B cell (primary cell): ENCODE results near the gene TENM4. TPM values are rescaled to one million over a fixed set of nuclear protein-coding genes. Genes with fewer than 3 reads are reported as not detected.

ENCODE experiments used
- ATAC-seq: fragments of 200-7000 bp; cut with Tn5 transposase; one replicate; pipeline ENCODE4 v1.10.0; 2021; ENCODE audit warnings: low read depth, mild to moderate bottlenecking, moderate number of reproducible peaks, moderate library complexity
- CTCF ChIA-PET: fragments of 350-600 bp; sonication (Branson Sonifier 250); formaldehyde crosslinking; loops from one replicate; lab custom pipeline; 2021; ENCODE audit warnings: antibody characterized with exemption, inconsistent platforms; lab: Charles Lee
- POLR2A ChIA-PET: fragments of 350-600 bp; sonication (Branson Sonifier 250); formaldehyde crosslinking; loops from one replicate; lab custom pipeline; 2021; ENCODE audit warnings: antibody characterized with exemption; lab: Charles Lee
- DNase-seq: peaks from one replicate; pipeline ENCODE4 v3.0.0; 2013
- H2AFZ ChIP-seq: 2 replicates; pipeline ENCODE4 v1.6.1; 2012; ENCODE audit warnings: mild to moderate bottlenecking, low read depth, low read length; ENCODE audit not compliant: insufficient read depth, poor library complexity, severe bottlenecking
- H3K27ac ChIP-seq, 2 donors: 1 replicate in 1 of 2; 2 replicates in 1 of 2; pipeline ENCODE4 v1.5.1; 2012 to 2013; ENCODE audit warnings: low read length in 2 of 2, mild to moderate bottlenecking in 2 of 2, moderate library complexity in 1 of 2
- H3K27me3 ChIP-seq, 4 experiments: fragments of 200-600 bp in 1 of 4; sonication (generic) in 1 of 4; replicated peaks in 1 of 4; 1 replicate in 2 of 4; 2 replicates in 2 of 4; pipeline versions ENCODE4 v1.6.1 to v1.7.0; 2013 to 2016; ENCODE audit warnings: low read length in 3 of 4, mild to moderate bottlenecking in 2 of 4, mixed read lengths in 1 of 4, moderate library complexity in 1 of 4; ENCODE audit not compliant: insufficient read depth in 4 of 4, control insufficient read depth in 3 of 4; ENCODE audit errors: control extremely low read depth in 1 of 4
- H3K36me3 ChIP-seq, 2 experiments: replicated peaks in 1 of 2; 1 replicate in 1 of 2; 2 replicates in 1 of 2; pipeline versions ENCODE4 v1.6.1 to v1.7.1; 2013; ENCODE audit warnings: low read length in 1 of 2; ENCODE audit not compliant: insufficient read depth in 2 of 2, control insufficient read depth in 1 of 2; ENCODE audit errors: control extremely low read depth in 1 of 2, extremely low read depth in 1 of 2
- H3K4me1 ChIP-seq, 2 donors: fragments of 200-600 bp in 1 of 2; sonication (generic) in 1 of 2; 1 replicate in 1 of 2; 2 replicates in 1 of 2; pipeline versions ENCODE4 v1.5.1 to v1.6.1; 2013 to 2017; ENCODE audit warnings: low read length in 2 of 2; ENCODE audit not compliant: control insufficient read depth in 2 of 2, insufficient read depth in 2 of 2
- H3K4me2 ChIP-seq: replicated peaks from 2 replicates; pipeline ENCODE3; 2012; ENCODE audit warnings: mild to moderate bottlenecking, low read depth, low read length; ENCODE audit not compliant: poor library complexity, severe bottlenecking
- H3K4me3 ChIP-seq, 5 experiments: fragments of 200-600 bp in 1 of 5; sonication (generic) in 1 of 5; 1 replicate in 3 of 5; 2 replicates in 2 of 5; pipeline versions ENCODE4 v1.5.1 to v1.7.0; 2011 to 2016; ENCODE audit warnings: low read length in 4 of 5, mild to moderate bottlenecking in 4 of 5, low read depth in 2 of 5, control low read depth in 1 of 5, moderate library complexity in 1 of 5; ENCODE audit not compliant: insufficient read depth in 1 of 5; ENCODE audit errors: control extremely low read depth in 1 of 5, extremely low read depth in 1 of 5
- H3K79me2 ChIP-seq: fragments of 200-600 bp; sonication (generic); one replicate; pipeline ENCODE4 v1.6.0; 2016; ENCODE audit warnings: low read length; ENCODE audit not compliant: control insufficient read depth, insufficient read depth
- H3K9ac ChIP-seq: fragments of 200-600 bp; sonication (generic); 2 replicates; pipeline ENCODE4 v1.6.1; 2017; ENCODE audit warnings: mild to moderate bottlenecking, low read length, moderate library complexity
- H3K9me3 ChIP-seq, 3 donors: one replicate each; pipeline versions ENCODE4 v1.6.1 to v1.7.1; 2013; ENCODE audit warnings: low read length in 2 of 3; ENCODE audit not compliant: control insufficient read depth in 2 of 3, insufficient read depth in 1 of 3; ENCODE audit errors: control extremely low read depth in 1 of 3
- H4K20me1 ChIP-seq: 2 replicates; pipeline ENCODE4 v1.6.0; 2012; ENCODE audit warnings: mild to moderate bottlenecking, low read length; ENCODE audit not compliant: insufficient read depth, control insufficient read depth, poor library complexity, severe bottlenecking
- H3K27ac Mint-ChIP-seq: one replicate; pipeline ENCODE4 v1.8.0; 2021; ENCODE audit warnings: mixed read lengths
- H3K27me3 Mint-ChIP-seq: one replicate; pipeline ENCODE4 v1.8.0; 2021; ENCODE audit warnings: mixed read lengths
- H3K4me1 Mint-ChIP-seq: one replicate; pipeline ENCODE4 v1.8.0; 2021; ENCODE audit warnings: mixed read lengths
- H3K4me3 Mint-ChIP-seq: one replicate; pipeline ENCODE4 v1.8.0; 2021; ENCODE audit warnings: mixed read lengths
- H3K9me3 Mint-ChIP-seq: one replicate; pipeline ENCODE4 v1.8.0; 2022; ENCODE audit warnings: mixed read lengths; ENCODE audit not compliant: insufficient read depth
- EZH2 ChIP-seq: IDR thresholded peaks from 2 replicates; pipeline ENCODE4 v1.6.1; 2012; ENCODE audit warnings: borderline replicate concordance, low read depth, mild to moderate bottlenecking, moderate library complexity, low read length; ENCODE audit not compliant: insufficient read depth, poor library complexity, severe bottlenecking
- WGBS: methylation state at CpG from one replicate; pipeline ENCODE4 v1.1.5; 2013; ENCODE audit warnings: missing lambda C conversion rate; ENCODE audit not compliant: insufficient coverage; 5-methylcytosine and 5-hydroxymethylcytosine counted together
- intact Hi-C: fragments of 100-400 bp; cut with micrococcal nuclease; formaldehyde crosslinking; loops from one replicate; pipeline ENCODE4 v1.10.0; 2022
- polyA plus RNA-seq: library from polyadenylated mRNA; depleted of rRNA; stranded (reverse); fragments of >200 nt; gene quantifications from 2 replicates; pipeline ENCODE4 v1.2.3, GENCODE V29; 2012
- total RNA-seq, 2 donors: library from RNA; stranded (reverse); fragments of 120-200 nt in 1 of 2; gene quantifications; 1 replicate in 1 of 2; 2 replicates in 1 of 2; pipeline versions ENCODE4 v1.2.3 to v1.2.4, GENCODE V29; 2013 to 2022
- TF ChIP-seq, protein P1 (sequence below): fragments of 200-600 bp; IDR thresholded peaks from one replicate; pipeline ENCODE4 v1.8.0; 2022; ENCODE audit warnings: antibody characterized with exemption, mild to moderate bottlenecking

Gene TENM4
- total and polyA plus RNA-seq, 2 donors (not counting 1 experiment from before 2014, with no cell fraction given), result 0.09 to 5.7 TPM

DNA sequence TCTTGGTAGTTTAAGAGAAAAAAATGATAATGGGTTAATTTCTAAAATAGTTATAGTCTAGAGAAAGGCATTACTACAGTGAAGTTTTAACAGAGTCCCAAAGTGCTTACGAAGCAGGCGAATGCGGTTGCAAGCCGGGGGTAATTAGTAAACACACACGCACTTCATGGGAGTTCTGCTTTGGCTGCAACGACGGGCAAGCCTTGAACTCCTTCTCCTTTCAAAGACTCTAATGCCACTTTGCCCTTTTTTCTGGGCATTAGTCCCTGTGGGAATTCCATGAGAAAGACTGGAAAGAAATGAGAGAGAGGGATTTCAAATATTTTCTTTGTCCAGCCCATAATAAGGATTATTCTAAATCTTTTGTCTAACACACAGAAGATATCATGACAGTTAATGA lies 66.1 kb downstream of the TENM4 start:
- TF ChIP-seq, protein P1, sequence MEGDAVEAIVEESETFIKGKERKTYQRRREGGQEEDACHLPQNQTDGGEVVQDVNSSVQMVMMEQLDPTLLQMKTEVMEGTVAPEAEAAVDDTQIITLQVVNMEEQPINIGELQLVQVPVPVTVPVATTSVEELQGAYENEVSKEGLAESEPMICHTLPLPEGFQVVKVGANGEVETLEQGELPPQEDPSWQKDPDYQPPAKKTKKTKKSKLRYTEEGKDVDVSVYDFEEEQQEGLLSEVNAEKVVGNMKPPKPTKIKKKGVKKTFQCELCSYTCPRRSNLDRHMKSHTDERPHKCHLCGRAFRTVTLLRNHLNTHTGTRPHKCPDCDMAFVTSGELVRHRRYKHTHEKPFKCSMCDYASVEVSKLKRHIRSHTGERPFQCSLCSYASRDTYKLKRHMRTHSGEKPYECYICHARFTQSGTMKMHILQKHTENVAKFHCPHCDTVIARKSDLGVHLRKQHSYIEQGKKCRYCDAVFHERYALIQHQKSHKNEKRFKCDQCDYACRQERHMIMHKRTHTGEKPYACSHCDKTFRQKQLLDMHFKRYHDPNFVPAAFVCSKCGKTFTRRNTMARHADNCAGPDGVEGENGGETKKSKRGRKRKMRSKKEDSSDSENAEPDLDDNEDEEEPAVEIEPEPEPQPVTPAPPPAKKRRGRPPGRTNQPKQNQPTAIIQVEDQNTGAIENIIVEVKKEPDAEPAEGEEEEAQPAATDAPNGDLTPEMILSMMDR, result no peak
- TF ChIP-seq EZH2, result no peak
- no peak for ATAC-seq

DNA sequence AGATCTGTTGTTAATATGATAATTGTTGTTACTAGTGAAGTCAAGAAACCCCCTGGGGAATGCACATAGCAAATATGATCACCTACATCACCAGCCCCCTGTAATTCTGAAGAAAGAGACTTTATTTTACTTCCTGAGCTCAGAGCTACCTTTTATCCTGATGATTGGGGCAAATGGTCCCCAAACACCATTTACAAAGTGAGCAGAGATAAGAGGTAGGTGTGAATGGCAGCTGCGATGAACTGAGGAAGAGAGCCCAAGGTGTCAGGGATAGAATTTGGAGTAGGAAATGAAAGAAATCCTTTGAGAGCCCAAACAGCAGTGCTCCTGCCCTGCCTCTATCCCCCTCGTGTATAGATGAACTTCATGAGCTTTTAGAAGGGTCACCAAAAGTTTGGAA lies 69.1 kb downstream of the TENM4 start:
- H4K20me1 ChIP-seq, result no peaks in the 10 kb centered on the region
- no peak for ATAC-seq
- no peak overlapping the region for H3K27ac Mint-ChIP-seq

More for the DNA sequence above, 66.1 kb downstream of the TENM4 start:
- no peaks in the 10 kb centered on the region for H3K4me1 Mint-ChIP-seq
- H3K27me3 Mint-ChIP-seq, result peaks cover 36% of the 10 kb centered on the region
- ChIA-PET POLR2A (no interaction called here), CTCF (no interaction called here)
- no peaks in the 10 kb centered on the region for H4K20me1 ChIP-seq
- intact Hi-C loops, result no loop called here
- no peak overlapping the region for H3K27ac ChIP-seq
- DNase-seq, result no peak
- H3K9me3 ChIP-seq, result no peaks in the 10 kb centered on the region
- no peaks in the 10 kb centered on the region for H3K9me3 Mint-ChIP-seq
- H3K79me2 ChIP-seq, result no peaks in the 10 kb centered on the region
- H3K4me2 ChIP-seq, result no peak overlapping the region
- H3K4me3 ChIP-seq, result no peak overlapping the region
- WGBS, result 59% methylated on average over 7 of the region's 7 CpGs
- no peak overlapping the region for H3K9ac ChIP-seq
- no peak overlapping the region for H3K4me3 Mint-ChIP-seq
- no peaks in the 10 kb centered on the region for H3K36me3 ChIP-seq
- peaks cover 0 to 7% (median 1%) of the 10 kb centered on the region in 4 experiments for H3K27me3 ChIP-seq
- no peak overlapping the region for H3K27ac Mint-ChIP-seq
- H3K4me1 ChIP-seq, result no peaks in the 10 kb centered on the region
- no peak overlapping the region for H2AFZ ChIP-seq

More for the DNA sequence above, 69.1 kb downstream of the TENM4 start:
- CTCF ChIA-PET, result no interaction called here
- peaks cover 0 to 9% (median 4%) of the 10 kb centered on the region in 4 experiments for H3K27me3 ChIP-seq
- H3K27me3 Mint-ChIP-seq, result peaks cover 45% of the 10 kb centered on the region
- no peaks in the 10 kb centered on the region for H3K36me3 ChIP-seq
- WGBS, result no CpG with 5 or more reads among the region's 2 CpGs
- H3K4me3 Mint-ChIP-seq, result no peak overlapping the region
- no peaks in the 10 kb centered on the region for H3K79me2 ChIP-seq
- H3K4me2 ChIP-seq, result no peak overlapping the region
- no peak for DNase-seq
- H3K9ac ChIP-seq, result no peak overlapping the region
- H3K9me3 Mint-ChIP-seq, result no peaks in the 10 kb centered on the region
- no peak overlapping the region for H2AFZ ChIP-seq
- POLR2A ChIA-PET, result no interaction called here
- H3K4me1 Mint-ChIP-seq, result no peaks in the 10 kb centered on the region
- intact Hi-C loops, result no loop called here
- H3K9me3 ChIP-seq, result no peaks in the 10 kb centered on the region
- H3K4me1 ChIP-seq, result no peaks in the 10 kb centered on the region
- no peak overlapping the region for H3K4me3 ChIP-seq
- H3K27ac ChIP-seq, result no peak overlapping the region
- no peak for TF ChIP-seq EZH2
- TF ChIP-seq, protein P1, result no peak
